Endothelial cell of umbilical vein (primary cell): ENCODE measurements around the gene CCDC182.

Experiments
- CTCF ChIP-seq, 2 donors: IDR thresholded peaks; 1 replicate in 1 of 2; 2 replicates in 1 of 2; pipeline ENCODE4 v1.5.1; 2011; ENCODE audit warnings: low read length in 2 of 2, mild to moderate bottlenecking in 2 of 2, moderate library complexity in 2 of 2, control low read depth in 1 of 2, inconsistent platforms in 1 of 2, low read depth in 1 of 2; ENCODE audit not compliant: insufficient read depth in 1 of 2; ENCODE audit errors: extremely low read depth in 1 of 2
- EZH2 ChIP-seq: IDR thresholded peaks from 2 replicates; pipeline ENCODE4 v1.6.1; 2012; ENCODE audit warnings: borderline replicate concordance, low read depth, mild to moderate bottlenecking, moderate library complexity, low read length, inconsistent platforms; ENCODE audit not compliant: severe bottlenecking
- FOS ChIP-seq: IDR thresholded peaks from 2 replicates; pipeline ENCODE4 v1.6.1; 2011; ENCODE audit warnings: mild to moderate bottlenecking, low read length, moderate library complexity, borderline replicate concordance; ENCODE audit not compliant: insufficient read depth
- GATA2 ChIP-seq: IDR thresholded peaks from 2 replicates; pipeline ENCODE4 v1.7.0; 2011; ENCODE audit warnings: low read depth, mild to moderate bottlenecking, moderate library complexity, mixed read lengths, low read length; ENCODE audit not compliant: insufficient read length, insufficient read depth
- JUN ChIP-seq: IDR thresholded peaks from 2 replicates; pipeline ENCODE4 v1.6.1; 2011; ENCODE audit warnings: borderline replicate concordance, low read depth; ENCODE audit not compliant: insufficient read length, insufficient read depth
- MAX ChIP-seq: IDR thresholded peaks from 2 replicates; pipeline ENCODE4 v1.6.1; 2011; ENCODE audit not compliant: insufficient read depth, insufficient read length
- MYC ChIP-seq: IDR thresholded peaks from one replicate; pipeline ENCODE4 v1.6.1; 2011; ENCODE audit warnings: mild to moderate bottlenecking, low read depth, low read length
- POLR2A ChIP-seq: IDR thresholded peaks from 2 replicates; pipeline ENCODE4 v1.6.1; 2012; ENCODE audit warnings: low read depth, mild to moderate bottlenecking, control low read depth, low read length
- POLR2AphosphoS5 ChIP-seq: IDR thresholded peaks from 2 replicates; pipeline ENCODE4 v1.6.1; 2012; ENCODE audit warnings: low read depth, mild to moderate bottlenecking, control low read depth, low read length, moderate library complexity; ENCODE audit not compliant: insufficient read depth

GRCh38 chr17:57713140-57713539 is 32.0 kb downstream of the CCDC182 start:
- TF ChIP-seq CTCF (IDR thresholded peaks at IDR 0.05; ENCODE audit: extremely low read depth in 1 of 2, insufficient read depth in 1 of 2, low read depth in 1 of 2, low read length in 2 of 2) (no peak), POLR2A (no peak), MAX (no peak), EZH2 (no peak), POLR2AphosphoS5 (no peak), MYC (no peak), JUN (no peak), FOS (no peak), GATA2 (no peak)
